GM12864 (cell line): ENCODE results near the gene E2F4.

Experiments
- DNase-seq: peaks from one replicate; pipeline ENCODE4 v3.0.0-alpha.2; 2011; ENCODE audit warnings: low read depth
- H3K4me3 ChIP-seq: 2 replicates; pipeline ENCODE4 v1.5.1; 2011; ENCODE audit warnings: mild to moderate bottlenecking, low read depth, low read length, control low read depth
- TF ChIP-seq, protein P1 (sequence below): IDR thresholded peaks from 2 replicates; pipeline ENCODE4 v1.5.1; 2011; ENCODE audit warnings: low read depth, mild to moderate bottlenecking, moderate library complexity, low read length, control low read depth, inconsistent platforms; ENCODE audit errors: missing control alignments

The E2F4 gene

DNA sequence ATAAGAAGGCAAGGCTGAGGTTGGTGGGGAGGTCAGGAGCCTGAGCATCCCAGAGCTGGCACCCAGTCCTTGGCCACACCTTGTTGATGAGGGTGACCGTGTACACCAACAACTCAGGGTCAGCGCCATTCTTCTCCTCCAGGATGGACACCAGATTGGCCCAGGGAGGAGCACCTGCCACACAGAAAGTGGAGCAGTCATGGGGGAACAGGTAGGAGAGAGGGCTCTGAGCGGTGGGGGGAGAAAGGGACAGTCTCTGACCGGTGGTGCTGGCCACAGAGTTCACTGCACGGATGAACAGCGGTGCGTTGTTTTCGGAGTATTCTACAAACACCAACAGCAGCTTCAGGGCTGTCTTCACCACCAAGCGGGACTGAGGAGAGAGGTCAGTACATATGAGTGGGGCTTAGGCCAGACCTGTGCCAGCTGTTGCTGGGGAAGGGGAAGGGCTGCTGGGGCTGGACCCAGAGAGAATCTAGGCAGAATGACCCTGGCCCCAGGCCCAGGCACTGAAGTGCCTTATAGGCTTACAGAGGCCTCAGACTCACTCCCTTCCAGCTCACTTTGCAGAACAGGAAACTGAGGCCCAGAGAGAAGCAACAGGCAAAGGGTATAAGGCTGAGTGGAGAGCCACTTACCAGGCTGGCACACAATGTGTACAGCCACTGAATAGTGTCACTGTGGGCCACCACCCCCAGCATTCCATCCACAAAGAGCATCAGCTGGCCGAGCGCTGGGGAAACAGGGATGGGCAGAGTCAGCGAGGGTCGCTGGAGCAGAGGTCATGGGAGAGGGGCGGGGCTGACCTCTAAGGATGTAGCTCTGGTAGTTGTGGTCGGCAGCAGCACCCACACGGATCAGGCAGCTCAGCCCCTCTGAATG is 45.7 kb downstream of the E2F4 start:
- no peak overlapping the region for H3K4me3 ChIP-seq
- no peak for DNase-seq
- TF ChIP-seq, protein P1, sequence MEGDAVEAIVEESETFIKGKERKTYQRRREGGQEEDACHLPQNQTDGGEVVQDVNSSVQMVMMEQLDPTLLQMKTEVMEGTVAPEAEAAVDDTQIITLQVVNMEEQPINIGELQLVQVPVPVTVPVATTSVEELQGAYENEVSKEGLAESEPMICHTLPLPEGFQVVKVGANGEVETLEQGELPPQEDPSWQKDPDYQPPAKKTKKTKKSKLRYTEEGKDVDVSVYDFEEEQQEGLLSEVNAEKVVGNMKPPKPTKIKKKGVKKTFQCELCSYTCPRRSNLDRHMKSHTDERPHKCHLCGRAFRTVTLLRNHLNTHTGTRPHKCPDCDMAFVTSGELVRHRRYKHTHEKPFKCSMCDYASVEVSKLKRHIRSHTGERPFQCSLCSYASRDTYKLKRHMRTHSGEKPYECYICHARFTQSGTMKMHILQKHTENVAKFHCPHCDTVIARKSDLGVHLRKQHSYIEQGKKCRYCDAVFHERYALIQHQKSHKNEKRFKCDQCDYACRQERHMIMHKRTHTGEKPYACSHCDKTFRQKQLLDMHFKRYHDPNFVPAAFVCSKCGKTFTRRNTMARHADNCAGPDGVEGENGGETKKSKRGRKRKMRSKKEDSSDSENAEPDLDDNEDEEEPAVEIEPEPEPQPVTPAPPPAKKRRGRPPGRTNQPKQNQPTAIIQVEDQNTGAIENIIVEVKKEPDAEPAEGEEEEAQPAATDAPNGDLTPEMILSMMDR = no peak

DNA sequence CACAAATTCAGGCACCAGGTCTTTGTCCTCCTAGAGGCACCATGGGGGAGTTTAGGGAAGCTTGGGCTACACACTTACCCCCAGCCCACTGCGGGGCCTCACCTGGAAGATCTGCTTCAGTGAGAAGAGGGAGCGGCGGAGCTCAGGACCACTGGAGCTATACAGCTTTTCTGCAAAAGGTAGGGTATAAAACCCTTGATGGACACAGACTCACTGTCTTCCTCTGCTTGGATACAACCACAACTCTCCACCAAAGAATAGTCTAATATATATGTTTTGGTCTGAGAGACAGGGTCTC is 46.3 kb downstream of the E2F4 start:
- TF ChIP-seq, protein P1 = no peak
- DNase-seq = no peak
- H3K4me3 ChIP-seq = no peak overlapping the region

DNA sequence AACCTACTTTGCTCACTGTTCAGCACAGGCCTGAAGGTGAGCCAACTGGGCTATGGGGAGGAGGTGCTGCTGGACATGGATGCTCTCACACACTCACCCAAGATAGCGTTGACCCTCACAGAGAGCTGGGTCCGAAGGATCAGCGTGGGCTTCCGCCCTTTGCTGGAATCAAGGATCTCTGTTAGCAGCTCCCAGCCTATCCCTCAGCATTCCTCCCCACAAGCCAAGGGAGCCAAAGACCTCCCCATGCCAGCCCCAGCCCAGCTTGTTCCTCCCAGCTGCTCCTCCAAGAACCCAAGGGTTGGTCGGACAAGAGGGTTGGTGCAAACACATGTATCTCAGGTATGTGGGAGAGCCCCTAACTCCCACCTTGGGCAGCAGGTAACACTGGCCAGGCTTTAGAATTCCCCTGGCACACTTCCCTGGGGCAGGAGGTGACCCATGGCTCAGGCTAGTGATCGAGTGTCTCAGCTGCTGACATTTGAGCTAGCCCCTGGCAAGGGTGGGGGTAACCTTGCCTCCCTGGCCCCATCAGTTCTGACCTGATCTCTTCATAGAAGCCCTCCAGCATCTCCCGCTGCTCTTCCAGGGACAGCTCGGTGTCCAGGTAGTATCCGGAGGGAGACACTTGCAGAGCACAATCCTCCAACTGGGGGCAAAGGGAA is 47.0 kb downstream of the E2F4 start:
- TF ChIP-seq, protein P1 = no peak
- DNase-seq = no peak
- H3K4me3 ChIP-seq = no peak overlapping the region

DNA sequence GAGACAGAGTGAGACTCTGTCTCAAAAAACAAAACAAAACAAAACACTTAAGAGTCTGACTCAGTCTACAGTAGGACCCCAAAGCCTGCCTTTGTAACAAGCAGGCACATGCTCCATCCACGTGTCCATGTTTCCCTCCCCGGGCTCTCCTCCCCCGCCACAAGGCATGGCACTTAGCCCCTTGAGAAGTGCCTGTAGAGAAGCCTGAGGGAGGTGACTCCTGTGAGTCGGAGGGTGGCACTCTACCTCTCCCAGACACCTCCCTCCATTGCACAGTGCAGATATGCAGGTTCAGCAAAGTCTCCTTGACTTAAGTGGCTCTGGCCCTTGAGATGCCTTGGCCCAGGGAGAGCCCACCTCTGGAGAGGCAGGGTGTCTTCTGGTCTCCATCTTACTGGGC is 48.6 kb downstream of the E2F4 start:
- TF ChIP-seq, protein P1 = no peak
- no peak overlapping the region for H3K4me3 ChIP-seq
- DNase-seq = no peak

DNA sequence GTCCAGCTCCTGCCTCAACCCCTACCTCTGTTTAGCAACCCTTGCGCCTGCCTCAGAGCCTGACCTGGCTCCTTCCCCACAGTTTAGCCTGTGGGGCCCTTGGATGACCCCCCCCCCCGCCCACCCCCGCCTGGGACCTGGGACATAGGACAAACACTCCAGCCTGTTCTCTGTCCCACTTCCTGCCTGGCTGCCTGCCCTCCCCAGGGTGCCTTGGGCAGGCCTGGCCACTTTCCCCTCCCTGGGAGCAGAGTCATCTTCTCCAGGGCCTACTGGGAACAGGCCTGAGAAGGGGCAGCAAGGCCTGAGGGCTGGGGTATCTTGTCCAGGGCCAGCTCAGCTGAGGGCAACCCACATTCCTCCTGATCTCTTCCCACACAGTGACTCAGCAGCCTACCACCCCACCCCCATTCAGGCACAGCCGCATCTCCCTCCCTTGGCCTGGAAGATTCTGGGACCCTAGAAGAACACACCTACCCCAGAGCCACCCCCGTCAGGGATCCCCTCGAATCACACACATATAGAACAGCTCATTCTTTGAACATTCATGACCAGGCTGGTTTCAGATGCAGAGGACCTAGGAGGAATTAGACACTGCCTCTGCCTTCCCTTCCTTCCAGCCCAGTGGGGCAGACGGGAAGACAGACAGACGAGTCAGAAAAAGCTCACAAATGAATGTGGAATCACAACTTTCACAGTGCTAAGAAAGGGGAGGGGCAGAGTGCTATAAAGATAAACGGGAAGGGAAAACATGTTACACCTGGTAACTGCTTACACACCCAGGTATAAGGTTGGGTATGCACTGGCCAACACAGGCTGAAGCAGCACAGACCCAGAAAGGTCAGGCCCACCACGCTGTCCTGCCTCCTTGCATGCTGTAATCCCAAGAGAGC is 49.3 kb downstream of the E2F4 start:
- DNase-seq = no peak
- TF ChIP-seq, protein P1 = no peak
- H3K4me3 ChIP-seq = no peak overlapping the region

DNA sequence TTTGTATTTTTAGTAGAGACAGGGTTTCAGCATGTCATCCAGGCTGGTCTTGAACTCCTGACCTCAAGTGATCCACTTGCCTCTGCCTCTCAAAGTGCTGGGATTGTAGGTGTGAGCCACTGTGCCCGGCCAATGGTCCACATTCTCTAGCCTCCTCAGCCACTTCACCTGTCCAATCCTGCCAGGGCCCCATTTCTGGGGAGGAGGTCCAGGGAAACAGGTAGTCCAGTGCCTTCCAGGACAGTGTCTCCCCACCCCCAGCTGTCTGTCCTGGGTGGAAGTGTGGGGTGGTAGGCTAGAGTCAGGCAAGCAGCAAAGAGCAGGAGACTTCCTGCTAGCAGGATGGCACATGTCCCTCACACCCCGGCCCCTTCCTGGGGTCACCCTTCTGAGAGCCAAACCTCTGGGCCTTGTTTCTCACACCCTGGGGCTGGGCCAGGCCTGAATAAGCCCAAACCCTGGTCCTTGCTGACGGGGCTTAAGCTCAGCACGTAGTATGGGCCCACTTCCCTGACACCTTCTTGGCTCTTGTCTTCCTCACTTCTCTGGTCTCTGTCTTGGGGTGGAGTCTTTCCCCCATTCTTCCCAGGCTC is 50.3 kb downstream of the E2F4 start:
- DNase-seq = no peak
- H3K4me3 ChIP-seq = no peak overlapping the region
- TF ChIP-seq, protein P1 = no peak
